ENCODE results near the gene NIT1. TPM values are rescaled to one million over a fixed set of nuclear protein-coding genes. Genes with fewer than 3 reads are reported as not detected.

NIT1 gene
- total and polyA plus RNA-seq, 2 of the 13 experiments (the other 11 are each of a cell fraction or from before 2014, with no cell fraction given): 22.7 to 31.0 TPM

GRCh38 chr1:161082996-161083747, 34.7 kb upstream of the NIT1 start (continued):
- TF ChIP-seq GPBP1L1 (CRISPR knock-in tag; IDR thresholded peaks at IDR 0.05) (no peak), JUN (CRISPR knock-in tag; IDR thresholded peaks at IDR 0.05) (0 out of 2 replicates have a peak, but pooled peaks have one; percentile 38), LCORL (IDR thresholded peaks at IDR 0.05) (no peak), LCORL (CRISPR knock-in tag; IDR thresholded peaks at IDR 0.05) (peak; percentile 34; the same call in 1 of the 2 replicates), ARID5B (CRISPR knock-in tag; IDR thresholded peaks at IDR 0.05) (0 out of 2 replicates have a peak, but pooled peaks have one; percentile 30), ZNF12 (CRISPR knock-in tag; IDR thresholded peaks at IDR 0.05) (peak; percentile 91), HOXA5 (CRISPR knock-in tag; IDR thresholded peaks at IDR 0.05) (no peak), DNMT3B (CRISPR knock-in tag; conservative IDR thresholded peaks at IDR 0.05) (0 out of 2 replicates have a peak, but pooled peaks have one; percentile 44), HOXA9 (CRISPR knock-in tag; IDR thresholded peaks at IDR 0.05; ENCODE audit: borderline replicate concordance) (no peak), FOXA1 (IDR thresholded peaks at IDR 0.05) (no peak), FOXA1 (CRISPR knock-in tag; IDR thresholded peaks at IDR 0.05) (0 out of 2 replicates have a peak, but pooled peaks have one; percentile 12), ATM (IDR thresholded peaks at IDR 0.05; ENCODE audit: borderline replicate concordance) (no peak), RFXANK (CRISPR knock-in tag; IDR thresholded peaks at IDR 0.05) (no peak), ADNP (CRISPR knock-in tag; IDR thresholded peaks at IDR 0.05) (no peak), CEBPZ (IDR thresholded peaks at IDR 0.05; ENCODE audit: low read length) (no peak), FUBP1 (CRISPR knock-in tag; IDR thresholded peaks at IDR 0.05; ENCODE audit: borderline replicate concordance) (no peak), TGIF2 (CRISPR knock-in tag; IDR thresholded peaks at IDR 0.05) (0 out of 2 replicates have a peak, but pooled peaks have one; percentile 26), FOXP4 (CRISPR knock-in tag; IDR thresholded peaks at IDR 0.05) (0 out of 2 replicates have a peak, but pooled peaks have one; percentile 38)
